IMR-90 (cell line): Measurements from ENCODE around the gene SDHAF4. TPM values are rescaled to one million over a fixed set of nuclear protein-coding genes. Genes with fewer than 3 reads are reported as not detected.

Source experiments
- ATAC-seq: fragments of 200-7000 bp; cut with Tn5 transposase; 2 replicates; pipeline ENCODE4 v1.9.1; 2020; ENCODE audit warnings: low read depth, mild to moderate bottlenecking, moderate library complexity
- BruUV-seq: library from RNA; stranded (reverse); fragments of 400-500 nt; replicated peaks from 2 replicates; lab custom pipeline; 2021; lab: Mats Ljungman, UMichigan
- CTCF ChIA-PET: fragments of 300-600 bp; formaldehyde crosslinking; extraction: SDS; loops from one replicate; lab custom pipeline; 2021; ENCODE audit warnings: antibody characterized with exemption; lab: Yijun Ruan, JAX
- POLR2A ChIA-PET: fragments of 300-600 bp; sonication (Branson Sonifier 250); formaldehyde crosslinking; loops from one replicate; lab custom pipeline; 2022; ENCODE audit warnings: antibody characterized with exemption; ENCODE audit not compliant: unreplicated experiment; lab: Charles Lee
- DNase-seq: peaks from one replicate; pipeline ENCODE4 v3.0.0; 2013
- H2AFZ ChIP-seq: replicated peaks from 2 replicates; pipeline ENCODE3; 2013; ENCODE audit warnings: low read length, mild to moderate bottlenecking; ENCODE audit not compliant: poor library complexity
- H2AK5ac ChIP-seq: 2 replicates; pipeline ENCODE4 v1.6.1; 2013; ENCODE audit warnings: low read depth, low read length, inconsistent platforms
- H2AK9ac ChIP-seq: replicated peaks from 2 replicates; pipeline ENCODE3; 2013; ENCODE audit warnings: mild to moderate bottlenecking, low read depth, low read length, moderate library complexity; ENCODE audit not compliant: poor library complexity
- H2BK120ac ChIP-seq: 2 replicates; pipeline ENCODE4 v1.6.1; 2013; ENCODE audit warnings: low read depth, low read length, inconsistent platforms
- H2BK15ac ChIP-seq: 3 replicates; pipeline ENCODE4 v1.6.1; 2013; ENCODE audit warnings: low read depth, low read length, inconsistent platforms
- H2BK20ac ChIP-seq: 2 replicates; pipeline ENCODE4 v1.6.1; 2013; ENCODE audit warnings: low read depth, mild to moderate bottlenecking, inconsistent platforms, low read length, moderate library complexity
- H2BK5ac ChIP-seq: 2 replicates; pipeline ENCODE4 v1.6.1; 2013; ENCODE audit warnings: mild to moderate bottlenecking, low read depth, low read length, inconsistent platforms; ENCODE audit not compliant: poor library complexity, severe bottlenecking
- H3K14ac ChIP-seq: replicated peaks from 2 replicates; pipeline ENCODE4 v1.6.1; 2013; ENCODE audit warnings: low read depth, low read length, inconsistent platforms
- H3K18ac ChIP-seq: 2 replicates; pipeline ENCODE4 v1.6.1; 2013; ENCODE audit warnings: low read depth, low read length, control low read depth
- H3K23ac ChIP-seq: 2 replicates; pipeline ENCODE4 v1.6.1; 2013; ENCODE audit warnings: low read depth, low read length, inconsistent platforms
- H3K27ac ChIP-seq: 2 replicates; pipeline ENCODE4 v1.5.1; 2013; ENCODE audit warnings: mild to moderate bottlenecking, control low read depth, low read length; ENCODE audit not compliant: insufficient read depth
- H3K27me3 ChIP-seq: 2 replicates; pipeline ENCODE4 v1.6.1; 2013; ENCODE audit warnings: low read length; ENCODE audit not compliant: control insufficient read depth, insufficient read depth
- H3K36me3 ChIP-seq: 2 replicates; pipeline ENCODE4 v1.6.1; 2013; ENCODE audit warnings: low read length, mixed read lengths; ENCODE audit not compliant: control insufficient read depth, insufficient read depth
- H3K4ac ChIP-seq: 2 replicates; pipeline ENCODE4 v1.6.1; 2013; ENCODE audit warnings: low read depth, low read length, inconsistent platforms
- H3K4me1 ChIP-seq: 2 replicates; pipeline ENCODE4 v1.6.1; 2013; ENCODE audit warnings: low read length, mixed read lengths; ENCODE audit not compliant: control insufficient read depth, insufficient read depth
- H3K4me2 ChIP-seq: 2 replicates; pipeline ENCODE4 v1.6.1; 2013; ENCODE audit warnings: low read depth, mild to moderate bottlenecking, control low read depth, low read length, moderate library complexity
- H3K4me3 ChIP-seq: 2 replicates; pipeline ENCODE4 v1.5.1; 2013; ENCODE audit warnings: low read depth, mild to moderate bottlenecking, control low read depth, low read length, moderate library complexity; ENCODE audit not compliant: insufficient read depth
- H3K56ac ChIP-seq: 2 replicates; pipeline ENCODE4 v1.6.1; 2013; ENCODE audit warnings: low read length, inconsistent platforms; ENCODE audit not compliant: insufficient read depth; ENCODE audit errors: extremely low read depth
- H3K79me1 ChIP-seq, 2 experiments: 2 replicates each; pipeline ENCODE4 v1.6.1; 2013; ENCODE audit warnings: low read length in 2 of 2, inconsistent platforms in 1 of 2, low read depth in 1 of 2
- H3K9ac ChIP-seq: 2 replicates; pipeline ENCODE4 v1.6.1; 2013; ENCODE audit warnings: low read depth, low read length, control low read depth
- H3K9me1 ChIP-seq: 2 replicates; pipeline ENCODE4 v1.6.1; 2013; ENCODE audit warnings: low read length, inconsistent platforms; ENCODE audit not compliant: insufficient read depth
- H3K9me3 ChIP-seq: 2 replicates; pipeline ENCODE4 v1.6.1; 2013; ENCODE audit warnings: low read length; ENCODE audit not compliant: control insufficient read depth, insufficient read depth
- H4K20me1 ChIP-seq: 2 replicates; pipeline ENCODE4 v1.6.1; 2013; ENCODE audit warnings: low read length, inconsistent platforms; ENCODE audit not compliant: insufficient read depth
- H4K5ac ChIP-seq: 2 replicates; pipeline ENCODE4 v1.6.1; 2013; ENCODE audit warnings: mild to moderate bottlenecking, low read depth, low read length, control low read depth
- H4K8ac ChIP-seq, 2 experiments: 2 replicates each; pipeline ENCODE4 v1.6.1; 2013; ENCODE audit warnings: low read depth in 2 of 2, low read length in 2 of 2, control low read depth in 1 of 2, inconsistent platforms in 1 of 2
- H4K91ac ChIP-seq: 2 replicates; pipeline ENCODE4 v1.6.1; 2013; ENCODE audit warnings: low read depth, low read length, inconsistent platforms; ENCODE audit not compliant: insufficient read depth
- BHLHE40 ChIP-seq: fragments of 150-350 bp; IDR thresholded peaks from 2 replicates; pipeline ENCODE4 v1.6.1; 2016; ENCODE audit warnings: mild to moderate bottlenecking, low read depth, low read length
- CEBPB ChIP-seq: IDR thresholded peaks from 2 replicates; pipeline ENCODE4 v1.6.1; 2012; ENCODE audit warnings: low read depth, low read length, improper control_type of control experiment
- CHD1 ChIP-seq: IDR thresholded peaks from 2 replicates; pipeline ENCODE4 v1.6.1; 2012; ENCODE audit warnings: low read depth, low read length, improper control_type of control experiment
- CTCF ChIP-seq: conservative IDR thresholded peaks from 2 replicates; pipeline ENCODE4 v1.5.1; 2012; ENCODE audit warnings: mild to moderate bottlenecking, low read depth, low read length, improper control_type of control experiment
- FOS ChIP-seq: fragments of 150-350 bp; IDR thresholded peaks from 2 replicates; pipeline ENCODE4 v1.6.1; 2016; ENCODE audit warnings: low read depth, low read length
- MAZ ChIP-seq: IDR thresholded peaks from 2 replicates; pipeline ENCODE4 v1.6.1; 2012; ENCODE audit warnings: low read depth, mild to moderate bottlenecking, low read length, improper control_type of control experiment, moderate library complexity, borderline replicate concordance
- MXI1 ChIP-seq: IDR thresholded peaks from 2 replicates; pipeline ENCODE4 v1.6.1; 2012; ENCODE audit warnings: low read depth, mild to moderate bottlenecking, low read length, moderate library complexity, borderline replicate concordance
- POLR2A ChIP-seq: IDR thresholded peaks from 2 replicates; pipeline ENCODE4 v1.6.1; 2012; ENCODE audit warnings: mild to moderate bottlenecking, low read depth, low read length
- RAD21 ChIP-seq: IDR thresholded peaks from 2 replicates; pipeline ENCODE4 v1.6.1; 2012; ENCODE audit warnings: low read length, improper control_type of control experiment
- RCOR1 ChIP-seq: IDR thresholded peaks from 2 replicates; pipeline ENCODE4 v1.6.1; 2012; ENCODE audit warnings: mild to moderate bottlenecking, low read length, improper control_type of control experiment; ENCODE audit not compliant: insufficient replicate concordance
- RFX5 ChIP-seq: IDR thresholded peaks from 2 replicates; pipeline ENCODE4 v1.8.0; 2012; ENCODE audit warnings: low read depth, mild to moderate bottlenecking, low read length, moderate library complexity
- SMC3 ChIP-seq: fragments of 150-350 bp; IDR thresholded peaks from 2 replicates; pipeline ENCODE4 v1.6.1; 2016; ENCODE audit warnings: low read depth, mild to moderate bottlenecking, antibody characterized with exemption, low read length, moderate library complexity
- USF2 ChIP-seq: fragments of 150-350 bp; IDR thresholded peaks from 2 replicates; pipeline ENCODE4 v1.6.1; 2017; ENCODE audit warnings: mild to moderate bottlenecking, antibody characterized with exemption, low read length, low read depth
- WGBS, 2 experiments: methylation state at CpG; one replicate each; pipeline versions ENCODE4 v1.1.5 to v1.1.7; 2013; ENCODE audit warnings: missing lambda C conversion rate in 2 of 2; ENCODE audit not compliant: insufficient read length in 1 of 2; ENCODE audit errors: extremely low coverage in 2 of 2; 5-methylcytosine and 5-hydroxymethylcytosine counted together
- dilution Hi-C: fragments of 300-500 bp; cut with HindIII; formaldehyde crosslinking; loops from one replicate; pipeline ENCODE4 v1.14.3; 2018; ENCODE audit warnings: low sequenced_read_pairs; ENCODE audit not compliant: unreplicated experiment
- in situ Hi-C: fragments of 300-500 bp; cut with MboI; formaldehyde crosslinking; loops from 3 replicates; pipeline ENCODE4 v1.14.3; 2019; ENCODE audit warnings: low sequenced_read_pairs, inconsistent platforms, mixed read lengths
- intact Hi-C: fragments of 100-400 bp; cut with micrococcal nuclease; formaldehyde crosslinking; loops from 2 replicates; pipeline ENCODE4 v1.10.0; 2022
- polyA plus RNA-seq, 3 experiments: library from polyadenylated mRNA; depleted of rRNA; stranded (reverse); fragments of >200 nt; gene quantifications; 2 replicates each; pipeline ENCODE4 v1.2.3, GENCODE V29; 2012; ENCODE audit warnings: low replicate concordance in 1 of 3
- total RNA-seq: library from RNA; depleted of rRNA; stranded (reverse); fragments of >200 nt; gene quantifications from 2 replicates; pipeline ENCODE4 v1.2.3, GENCODE V29; 2012
- TF ChIP-seq, protein P1 (sequence below): fragments of 150-350 bp; IDR thresholded peaks from 2 replicates; pipeline ENCODE4 v1.6.1; 2016; ENCODE audit warnings: low read depth, mild to moderate bottlenecking, low read length, moderate library complexity, borderline replicate concordance

The SDHAF4 gene
- total and polyA plus RNA-seq, 2 of the 4 experiments (the other 2 are of a cell fraction): 1.6 to 4.4 TPM

- H3K9me1 ChIP-seq: no peaks in the 10 kb centered on the region
- no peak overlapping the region for H2AFZ ChIP-seq
- BruUV-seq: no TSS peak
- no peak overlapping the region for H3K4me2 ChIP-seq
- H4K20me1 ChIP-seq: no peaks in the 10 kb centered on the region
- H3K36me3 ChIP-seq: no peaks in the 10 kb centered on the region
- H2BK15ac ChIP-seq: no peak overlapping the region
- H4K8ac ChIP-seq: no peak overlapping the region
- H2AK5ac ChIP-seq: no peak overlapping the region
- H2BK5ac ChIP-seq: no peak overlapping the region
- H3K14ac ChIP-seq: no peak overlapping the region
- H3K79me1 ChIP-seq: no peaks in the 10 kb centered on the region
- DNase-seq (no peak), ATAC-seq (no peak)
- H4K5ac ChIP-seq: no peak overlapping the region
- no peaks in the 10 kb centered on the region for H3K4me1 ChIP-seq
- dilution Hi-C loops (no loop called here), in situ Hi-C loops (no loop called here), intact Hi-C loops (no loop called here)
- H3K9me3 ChIP-seq: no peaks in the 10 kb centered on the region
- H3K56ac ChIP-seq: no peak overlapping the region
- no peak overlapping the region for H3K23ac ChIP-seq
- no peak overlapping the region for H2BK20ac ChIP-seq
- TF ChIP-seq CHD1 (no peak), SMC3 (no peak), MAZ (no peak), RCOR1 (no peak), RAD21 (no peak), FOS (no peak), USF2 (no peak), POLR2A (no peak), CTCF (no peak), MXI1 (no peak), BHLHE40 (no peak), RFX5 (no peak), CEBPB (no peak)
- TF ChIP-seq, protein P1, sequence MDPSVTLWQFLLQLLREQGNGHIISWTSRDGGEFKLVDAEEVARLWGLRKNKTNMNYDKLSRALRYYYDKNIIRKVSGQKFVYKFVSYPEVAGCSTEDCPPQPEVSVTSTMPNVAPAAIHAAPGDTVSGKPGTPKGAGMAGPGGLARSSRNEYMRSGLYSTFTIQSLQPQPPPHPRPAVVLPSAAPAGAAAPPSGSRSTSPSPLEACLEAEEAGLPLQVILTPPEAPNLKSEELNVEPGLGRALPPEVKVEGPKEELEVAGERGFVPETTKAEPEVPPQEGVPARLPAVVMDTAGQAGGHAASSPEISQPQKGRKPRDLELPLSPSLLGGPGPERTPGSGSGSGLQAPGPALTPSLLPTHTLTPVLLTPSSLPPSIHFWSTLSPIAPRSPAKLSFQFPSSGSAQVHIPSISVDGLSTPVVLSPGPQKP: no peak
- H3K9ac ChIP-seq: no peak overlapping the region
- no peak overlapping the region for H4K91ac ChIP-seq
- no peaks in the 10 kb centered on the region for H3K27me3 ChIP-seq
- WGBS, 2 experiments: no CpG with 5 or more reads among the region's 1 CpG
- no peak overlapping the region for H2AK9ac ChIP-seq
- no peak overlapping the region for H3K4ac ChIP-seq
- H3K18ac ChIP-seq: no peak overlapping the region
- H3K4me3 ChIP-seq: no peak overlapping the region
- H2BK120ac ChIP-seq: no peak overlapping the region
- no peak overlapping the region for H3K27ac ChIP-seq
- ChIA-PET POLR2A (no interaction called here), CTCF (no interaction called here)
These were observed 63.2 kb downstream of the SDHAF4 start for GRCh38 chr6:70629929-70630328.
